DMS53 (cell line): Measurements from ENCODE around the gene SPAG9.
"Not testable (repeated sequence)": the region's sequence is repeated elsewhere in the genome, so short reads cannot be mapped to it uniquely, and the experiment has no call there.

ENCODE experiments used
- DNase-seq: peaks from one replicate; lab custom pipeline; 2025; lab: John Stamatoyannopoulos, UW

The SPAG9 gene

GRCh38 chr17:51085150-51085805, 35.4 kb downstream of the SPAG9 start:
- DNase-seq = no peak

- no peak for DNase-seq
Measured at GRCh38 chr17:51083981-51084380, 36.7 kb downstream of the SPAG9 start.

- not testable (repeated sequence) for DNase-seq
Measured at GRCh38 chr17:51083364-51083763, 37.3 kb downstream of the SPAG9 start.

DNA sequence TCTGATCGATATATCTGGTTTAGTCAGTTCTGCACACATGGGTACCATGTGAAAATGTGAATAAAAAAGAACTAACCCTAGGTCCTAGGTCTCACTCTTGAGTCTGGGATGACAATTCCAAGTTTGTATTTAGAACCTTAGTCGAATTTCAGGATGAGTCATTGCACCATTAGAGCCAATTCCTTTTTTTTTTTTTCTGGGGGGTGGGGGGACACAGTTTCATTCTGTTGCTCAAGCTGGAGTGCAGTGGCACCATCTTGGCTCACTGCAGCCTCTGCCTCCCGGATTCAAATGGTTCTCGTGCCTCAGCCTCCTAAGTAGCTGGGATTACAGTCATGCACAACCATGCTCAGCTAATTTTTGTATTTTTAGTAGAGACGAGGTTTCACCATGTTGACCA, 41.6 kb downstream of the SPAG9 start:
- no peak for DNase-seq

DNA sequence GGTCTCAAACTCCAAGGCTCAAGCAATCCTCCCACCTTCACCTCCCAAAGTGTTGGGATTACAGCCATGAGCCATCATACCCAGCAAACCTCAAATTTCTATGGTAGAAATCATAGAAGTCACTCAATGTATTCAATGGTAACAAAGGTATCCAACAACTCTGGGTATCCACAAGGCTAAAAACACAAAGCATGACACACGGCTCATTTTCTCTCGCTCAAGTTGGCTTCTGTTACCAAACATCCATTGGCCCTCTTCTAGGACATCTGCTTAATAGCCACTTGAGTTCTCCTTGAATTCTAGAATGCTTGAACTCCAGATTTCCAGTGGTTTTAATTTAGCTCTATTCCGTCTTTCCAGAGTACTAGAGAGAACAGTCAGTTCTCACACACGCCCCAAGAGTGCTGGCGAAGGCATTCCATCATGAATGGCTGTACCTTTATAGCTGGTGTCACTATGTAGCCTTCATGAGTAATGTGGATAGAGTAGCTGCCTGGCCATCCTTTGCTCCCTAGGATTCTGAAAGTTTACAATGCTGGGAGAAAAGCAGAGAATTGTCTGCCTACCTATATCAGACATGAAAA, 42.6 kb downstream of the SPAG9 start:
- DNase-seq = no peak

DNA sequence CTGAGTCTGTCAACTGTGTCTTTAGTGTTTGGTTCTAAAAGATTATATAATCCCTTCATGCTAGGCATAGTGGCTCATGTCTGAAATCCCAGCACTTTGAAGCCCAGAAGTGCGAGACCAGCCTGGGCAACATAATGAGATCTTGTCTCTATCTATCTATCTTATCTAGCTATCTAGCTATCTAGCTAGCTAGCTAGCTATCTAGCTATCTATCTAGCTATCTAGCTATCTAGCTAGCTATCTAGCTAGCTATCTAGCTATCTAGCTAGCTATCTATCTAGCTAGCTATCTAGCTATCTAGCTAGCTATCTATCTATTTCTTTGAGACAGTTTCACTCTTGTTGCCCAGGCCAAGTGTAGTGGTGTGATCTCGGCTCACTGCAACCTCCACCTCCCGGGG, 43.8 kb downstream of the SPAG9 start:
- no peak for DNase-seq

DNA sequence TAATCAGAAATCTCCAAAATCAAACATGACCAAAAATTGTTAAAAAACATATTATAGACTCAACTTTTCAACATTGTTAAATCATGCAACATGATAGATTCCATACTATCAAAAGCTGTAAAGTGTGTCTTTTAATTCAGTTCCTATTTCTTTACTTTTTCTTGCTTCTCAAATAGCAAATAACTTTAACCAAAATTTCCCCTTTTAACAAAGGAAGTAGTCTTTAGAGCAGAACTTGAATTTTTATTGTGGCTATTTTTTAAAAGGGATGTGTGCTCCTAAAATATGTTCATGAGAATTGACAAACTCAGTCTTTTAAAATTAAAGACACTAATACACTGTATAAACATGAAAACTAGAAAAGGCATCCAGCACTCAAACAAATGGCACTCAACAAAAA, 49.1 kb downstream of the SPAG9 start:
- DNase-seq = no peak

GRCh38 chr17:51065466-51065865, 55.2 kb downstream of the SPAG9 start:
- no peak for DNase-seq

DNA sequence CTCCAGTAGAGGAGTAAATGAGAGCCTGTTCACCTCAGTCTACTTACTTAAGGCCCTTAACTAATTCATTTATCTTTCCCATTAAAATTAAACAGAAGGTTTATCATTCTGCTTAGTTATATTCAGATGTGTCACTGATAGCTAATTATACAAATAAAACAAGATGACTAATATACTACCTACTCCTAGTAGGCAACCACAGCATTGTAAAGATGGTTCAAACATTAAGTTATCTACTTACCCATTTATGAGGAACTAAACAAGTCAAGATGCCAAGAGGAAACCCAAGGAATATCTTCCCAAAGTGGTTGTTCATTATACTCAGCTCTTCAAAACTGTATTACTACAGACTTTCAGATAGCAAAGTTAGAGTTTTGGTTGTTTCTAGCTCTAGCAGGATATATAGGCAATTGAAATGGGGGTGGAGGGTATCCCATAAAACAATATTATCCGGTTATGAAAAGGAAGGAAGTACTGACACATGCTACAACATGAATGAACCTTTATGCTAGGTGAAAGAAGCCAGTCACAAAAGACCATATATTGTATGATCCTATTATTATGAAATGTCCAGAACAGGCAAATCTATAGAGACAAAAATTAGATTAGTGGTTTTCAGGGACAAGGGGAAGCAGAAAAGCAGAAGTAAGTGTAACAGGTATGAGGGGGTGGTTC, 56.5 kb downstream of the SPAG9 start:
- DNase-seq = no peak

GRCh38 chr17:51060396-51060795, 60.3 kb downstream of the SPAG9 start:
- DNase-seq = no peak

- DNase-seq = no peak
Measured at GRCh38 chr17:51059781-51060180, 60.9 kb downstream of the SPAG9 start.

GRCh38 chr17:51057534-51057933, 63.1 kb downstream of the SPAG9 start:
- DNase-seq = no peak

DNA sequence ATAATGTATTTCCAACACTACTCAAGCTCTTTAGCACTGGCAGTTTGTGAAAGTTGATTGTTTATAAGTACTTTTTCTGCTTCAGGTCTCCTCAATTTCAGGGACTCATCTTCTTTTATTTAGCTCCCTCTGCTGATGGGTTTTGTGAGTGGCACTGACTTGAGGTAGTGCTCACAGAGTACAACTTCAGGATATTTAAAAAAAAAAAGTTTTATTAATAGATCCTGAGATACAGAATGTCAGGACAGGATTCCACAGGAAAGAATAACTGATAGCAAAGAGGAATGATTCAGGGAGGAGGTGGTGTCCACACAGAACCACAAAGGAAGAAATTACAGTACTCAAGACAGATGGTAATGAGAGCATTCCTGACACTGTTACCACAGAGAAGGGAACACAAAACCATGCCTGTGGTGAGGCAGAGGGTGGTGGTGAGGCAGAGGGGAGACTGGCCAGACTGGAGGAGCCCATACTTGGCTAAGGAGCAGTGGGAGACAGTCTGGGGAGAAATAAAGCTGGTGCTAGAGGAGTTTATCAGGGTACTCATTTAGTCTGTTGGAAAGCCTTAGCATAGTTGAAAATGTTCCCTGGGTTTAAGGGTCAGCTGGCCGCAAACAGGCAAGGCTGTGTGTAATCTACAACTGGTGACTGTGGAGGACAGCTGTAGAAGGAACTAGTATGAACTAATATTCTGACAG, 63.7 kb downstream of the SPAG9 start:
- DNase-seq = peak; percentile 69

DNA sequence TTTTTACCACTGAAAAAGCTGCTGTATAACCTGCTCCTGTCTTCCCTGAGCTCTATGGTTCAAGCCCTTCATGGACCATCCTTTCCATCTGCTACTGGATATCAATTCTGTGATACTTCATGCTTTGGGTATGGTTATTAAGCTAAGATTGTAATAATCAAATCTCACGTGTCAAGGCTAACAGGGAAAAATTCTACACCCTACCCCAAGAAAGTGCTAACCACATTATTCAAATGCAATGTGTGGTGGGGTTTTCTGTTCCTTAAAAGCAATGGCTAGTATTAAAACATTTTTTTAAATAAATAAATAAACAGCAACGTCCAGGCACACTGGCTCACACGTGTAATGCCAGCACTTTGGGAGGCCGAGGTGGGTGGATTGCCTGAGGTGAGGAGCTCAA, 65.9 kb downstream of the SPAG9 start:
- DNase-seq = no peak

- DNase-seq = no peak
Measured at GRCh38 chr17:51052235-51052634, 68.4 kb downstream of the SPAG9 start.

GRCh38 chr17:51050291-51051033, 70.2 kb downstream of the SPAG9 start:
- no peak for DNase-seq

DNA sequence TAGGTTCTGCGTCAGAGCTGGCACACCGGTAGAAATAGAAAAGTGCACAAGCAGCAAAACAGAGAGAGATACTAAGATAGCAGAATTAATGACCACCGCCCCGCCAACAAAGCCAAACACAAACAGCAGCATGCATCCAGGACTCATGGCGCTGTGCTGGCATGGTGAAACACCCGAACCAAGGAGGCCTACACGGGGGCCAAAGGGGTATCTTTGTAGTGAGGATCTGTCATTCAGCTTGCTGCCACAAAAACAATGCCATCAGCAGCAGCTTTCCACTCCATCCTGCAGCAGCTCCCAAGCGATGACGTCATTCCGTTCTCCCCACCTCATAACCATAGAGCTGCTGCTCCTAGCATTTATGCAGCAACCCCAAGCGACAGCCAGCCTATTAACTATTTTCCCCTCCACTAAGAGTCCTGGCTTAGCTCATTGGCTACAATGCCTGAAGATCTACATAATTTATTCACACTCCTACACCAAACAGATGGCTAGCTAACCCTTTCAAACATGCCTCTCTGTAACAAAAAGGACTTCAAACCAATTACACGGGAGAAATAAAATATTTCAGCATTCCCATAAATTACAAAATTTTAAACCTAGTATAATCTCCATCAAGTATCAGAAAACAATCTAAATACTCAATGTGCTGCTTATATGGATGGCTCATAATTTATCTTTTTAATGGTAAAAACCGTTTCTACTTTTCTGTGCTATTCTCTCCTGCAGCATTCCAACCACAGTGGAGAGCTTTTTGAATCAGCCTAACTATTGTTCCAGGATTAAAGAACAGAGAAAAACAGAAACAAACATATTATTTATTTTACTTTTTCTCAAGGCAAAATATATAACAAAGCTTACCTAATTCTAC, 73.9 kb downstream of the SPAG9 start:
- peak; percentile 31 for DNase-seq

DNA sequence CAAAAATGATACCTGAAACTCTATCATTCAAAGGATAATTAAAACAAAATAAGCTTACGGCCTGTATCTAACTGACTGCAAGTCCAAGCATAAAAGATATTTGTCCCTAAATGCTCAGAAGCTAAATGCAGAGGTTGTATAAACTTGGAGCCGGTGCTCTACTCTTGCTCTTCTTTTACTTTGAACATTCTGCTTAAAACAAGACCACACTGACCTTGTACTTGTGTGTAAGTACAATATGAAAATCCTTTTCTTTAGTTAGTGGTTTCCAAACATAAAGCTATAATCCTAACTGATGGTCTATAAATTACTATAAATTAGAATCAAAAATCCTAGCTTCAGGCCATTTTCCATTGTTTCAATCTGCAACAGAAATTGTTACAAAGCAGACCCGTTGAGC, 74.6 kb downstream of the SPAG9 start:
- no peak for DNase-seq

- DNase-seq = no peak
Measured at GRCh38 chr17:51045621-51046020, 75.0 kb downstream of the SPAG9 start.

GRCh38 chr17:51044976-51045375, 75.7 kb downstream of the SPAG9 start:
- DNase-seq = no peak

DNA sequence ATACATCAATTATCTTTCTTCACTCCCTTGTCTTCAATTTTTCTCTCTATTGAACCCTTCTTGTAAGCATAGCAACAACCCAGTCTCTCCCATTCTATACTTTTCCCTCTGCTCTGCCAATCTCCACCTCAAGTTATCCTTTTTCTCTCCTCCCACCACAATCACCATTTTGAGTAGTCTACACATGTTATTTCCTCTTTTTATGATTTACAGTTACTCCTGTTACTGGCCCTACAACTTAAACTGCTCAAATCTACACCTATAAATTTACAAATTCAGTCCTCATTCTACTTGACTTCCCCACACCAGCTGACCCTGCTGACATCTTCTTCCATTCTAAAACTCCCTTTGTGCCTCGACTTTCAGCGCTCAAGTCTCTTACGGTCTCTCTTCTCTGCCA, 84.6 kb downstream of the SPAG9 start:
- no peak for DNase-seq
